UCSD-AML1 (cell line): ENCODE results near the gene LMAN1L.

Experiments
- DNase-seq: peaks from one replicate; lab custom pipeline; 2025; ENCODE audit not compliant: unreplicated experiment; lab: John Stamatoyannopoulos, UW

The LMAN1L gene

GRCh38 chr15:74833376-74834107, 20.9 kb downstream of the LMAN1L start:
- DNase-seq, result peak; percentile 43

- peak; percentile 57 for DNase-seq
Measured at GRCh38 chr15:74835312-74835823, 22.7 kb downstream of the LMAN1L start.

GRCh38 chr15:74836846-74837245, 24.2 kb downstream of the LMAN1L start:
- DNase-seq, result no peak

GRCh38 chr15:74837482-74838136, 25.0 kb downstream of the LMAN1L start:
- DNase-seq, result no peak

GRCh38 chr15:74838137-74838516, 25.5 kb downstream of the LMAN1L start:
- no peak for DNase-seq

- DNase-seq, result no peak
Measured at GRCh38 chr15:74838746-74839525, 26.3 kb downstream of the LMAN1L start.

- DNase-seq, result no peak
Measured at GRCh38 chr15:74839526-74840395, 27.1 kb downstream of the LMAN1L start.

GRCh38 chr15:74840851-74841775, 28.5 kb downstream of the LMAN1L start:
- DNase-seq, result no peak

GRCh38 chr15:74841891-74842373, 29.3 kb downstream of the LMAN1L start:
- DNase-seq, result no peak

GRCh38 chr15:74842581-74843444, 30.2 kb downstream of the LMAN1L start, which contains the start of gene ULK3:
ULK3 (minus strand) TSS chr15:74843156; CDS start chr15:74843105, 51 bp downstream.
- peak; percentile 95 for DNase-seq

GRCh38 chr15:74843445-74843828, 30.8 kb downstream of the LMAN1L start:
- DNase-seq, result no peak

GRCh38 chr15:74843891-74844299, 31.3 kb downstream of the LMAN1L start:
- no peak for DNase-seq

- DNase-seq, result no peak
Measured at GRCh38 chr15:74844319-74845207, 31.9 kb downstream of the LMAN1L start.

- peak; percentile 56 for DNase-seq
Measured at GRCh38 chr15:74845208-74845568, 32.6 kb downstream of the LMAN1L start.

- no peak for DNase-seq
Measured at GRCh38 chr15:74845581-74845980, 32.9 kb downstream of the LMAN1L start.

GRCh38 chr15:74847432-74847831, 34.8 kb downstream of the LMAN1L start:
- DNase-seq, result no peak

GRCh38 chr15:74850393-74850792, 37.8 kb downstream of the LMAN1L start:
- no peak for DNase-seq

- no peak for DNase-seq
Measured at GRCh38 chr15:74851960-74852359, 39.3 kb downstream of the LMAN1L start.
